ENCODE data around the gene RPGRIP1L.

The RPGRIP1L gene

GRCh38 chr16:53643474-53643873 lies 60.2 kb downstream of the RPGRIP1L start:
- Histone ChIP-seq H3K36me3 (ENCODE audit: control insufficient read depth, insufficient read depth, low read length) (no peaks in the 10 kb centered on the region), H3K4me3 (ENCODE audit: low read depth, low read length) (no peak overlapping the region), H3K9me3 (ENCODE audit: control insufficient read depth, low read length) (no peaks in the 10 kb centered on the region), H3K27me3 (ENCODE audit: control insufficient read depth, insufficient read depth, low read length) (no peaks in the 10 kb centered on the region), H3K4me1 (no peaks in the 10 kb centered on the region), H3K27ac (no peak overlapping the region), H2AFZ (no peak overlapping the region), H3K9ac (no peak overlapping the region), H3K4me2 (ENCODE audit: low read length) (no peak overlapping the region), H3K79me2 (no peaks in the 10 kb centered on the region)
- TF ChIP-seq CTCF (IDR thresholded peaks at IDR 0.05): no peak

GRCh38 chr16:53642094-53642493 lies 61.6 kb downstream of the RPGRIP1L start:
- H3K9me3 ChIP-seq (ENCODE audit: control insufficient read depth, low read length): no peaks in the 10 kb centered on the region
- H3K36me3 ChIP-seq (ENCODE audit: control insufficient read depth, insufficient read depth, low read length): no peaks in the 10 kb centered on the region

GRCh38 chr16:53636978-53637377 lies 66.7 kb downstream of the RPGRIP1L start:
- Histone ChIP-seq H2AFZ (no peak overlapping the region), H3K4me3 (ENCODE audit: low read depth, low read length) (no peak overlapping the region), H3K9me3 (ENCODE audit: control insufficient read depth, low read length) (no peaks in the 10 kb centered on the region), H3K27ac (no peak overlapping the region), H3K9ac (no peak overlapping the region), H3K4me1 (no peaks in the 10 kb centered on the region), H3K4me2 (ENCODE audit: low read length) (no peak overlapping the region), H3K36me3 (ENCODE audit: control insufficient read depth, insufficient read depth, low read length) (no peaks in the 10 kb centered on the region), H3K79me2 (no peaks in the 10 kb centered on the region), H3K27me3 (ENCODE audit: control insufficient read depth, insufficient read depth, low read length) (no peaks in the 10 kb centered on the region)
- no peak for TF ChIP-seq CTCF (IDR thresholded peaks at IDR 0.05)

More at GRCh38 chr16:53642094-53642493, 61.6 kb downstream of the RPGRIP1L start:
- H3K9ac ChIP-seq: no peak overlapping the region
- H3K4me1 ChIP-seq: no peaks in the 10 kb centered on the region
- no peak overlapping the region for H3K4me2 ChIP-seq (ENCODE audit: low read length)
- no peak overlapping the region for H3K4me3 ChIP-seq (ENCODE audit: low read depth, low read length)
- H3K27me3 ChIP-seq (ENCODE audit: control insufficient read depth, insufficient read depth, low read length): no peaks in the 10 kb centered on the region
- TF ChIP-seq CTCF (IDR thresholded peaks at IDR 0.05): no peak
- no peaks in the 10 kb centered on the region for H3K79me2 ChIP-seq
- H3K27ac ChIP-seq: no peak overlapping the region
- no peak overlapping the region for H2AFZ ChIP-seq

- Histone ChIP-seq H3K4me3 (ENCODE audit: low read depth, low read length) (no peak overlapping the region), H3K9me3 (ENCODE audit: control insufficient read depth, low read length) (no peaks in the 10 kb centered on the region), H3K36me3 (ENCODE audit: control insufficient read depth, insufficient read depth, low read length) (no peaks in the 10 kb centered on the region), H3K27ac (no peak overlapping the region), H3K4me2 (ENCODE audit: low read length) (no peak overlapping the region), H3K79me2 (no peaks in the 10 kb centered on the region), H3K27me3 (ENCODE audit: control insufficient read depth, insufficient read depth, low read length) (no peaks in the 10 kb centered on the region), H3K9ac (no peak overlapping the region), H3K4me1 (no peaks in the 10 kb centered on the region), H2AFZ (no peak overlapping the region)
- TF ChIP-seq CTCF (IDR thresholded peaks at IDR 0.05): no peak
Measured at GRCh38 chr16:53632526-53632925, 71.1 kb downstream of the RPGRIP1L start.

GRCh38 chr16:53631236-53632025 lies 72.2 kb downstream of the RPGRIP1L start:
- no peak overlapping the region for H3K4me2 ChIP-seq (ENCODE audit: low read length)

More at GRCh38 chr16:53631236-53632025, 72.2 kb downstream of the RPGRIP1L start:
- Histone ChIP-seq H3K9me3 (ENCODE audit: control insufficient read depth, low read length) (no peaks in the 10 kb centered on the region), H3K27ac (no peak overlapping the region), H3K4me1 (no peaks in the 10 kb centered on the region), H3K36me3 (ENCODE audit: control insufficient read depth, insufficient read depth, low read length) (no peaks in the 10 kb centered on the region), H3K4me3 (ENCODE audit: low read depth, low read length) (no peak overlapping the region), H3K27me3 (ENCODE audit: control insufficient read depth, insufficient read depth, low read length) (no peaks in the 10 kb centered on the region), H2AFZ (no peak overlapping the region), H3K79me2 (no peaks in the 10 kb centered on the region), H3K9ac (no peak overlapping the region)
- TF ChIP-seq CTCF (IDR thresholded peaks at IDR 0.05): no peak
